Lower leg skin (tissue), 3 donors: Measurements from ENCODE around the gene CXCL9.

ENCODE experiments used
- POLR2A ChIP-seq, 2 donors: fragments of 450-650 bp; IDR thresholded peaks; one replicate each; pipeline ENCODE4 v1.6.1; 2016 to 2017; ENCODE audit warnings: antibody characterized with exemption in 2 of 2, mild to moderate bottlenecking in 1 of 2, moderate library complexity in 1 of 2
- TF ChIP-seq, protein P1 (sequence below), 3 donors: fragments of 450-650 bp; IDR thresholded peaks; one replicate each; pipeline ENCODE4 v1.5.1; 2016; ENCODE audit warnings: antibody characterized with exemption in 3 of 3, mild to moderate bottlenecking in 3 of 3, moderate library complexity in 2 of 3

DNA sequence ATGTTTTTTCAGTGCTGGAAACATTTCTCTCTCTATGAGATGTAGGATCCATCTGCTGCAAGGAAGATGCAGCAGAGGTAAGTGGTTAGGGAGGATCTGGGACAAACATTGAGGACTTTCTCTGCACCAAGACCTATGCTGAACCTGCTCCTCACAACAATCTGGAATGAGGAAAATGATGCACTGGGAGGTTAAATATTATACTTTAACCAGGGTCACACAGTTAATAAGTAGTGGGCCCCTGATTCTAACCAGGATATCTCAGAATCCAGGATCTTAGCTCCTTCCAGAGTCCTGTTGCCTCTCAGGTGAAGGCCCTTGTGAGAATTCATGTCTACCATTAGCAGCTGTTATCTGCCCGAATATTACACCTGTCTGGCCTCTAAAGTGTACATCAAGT, 7.0 kb downstream of the CXCL9 start:
- TF ChIP-seq, protein P1, sequence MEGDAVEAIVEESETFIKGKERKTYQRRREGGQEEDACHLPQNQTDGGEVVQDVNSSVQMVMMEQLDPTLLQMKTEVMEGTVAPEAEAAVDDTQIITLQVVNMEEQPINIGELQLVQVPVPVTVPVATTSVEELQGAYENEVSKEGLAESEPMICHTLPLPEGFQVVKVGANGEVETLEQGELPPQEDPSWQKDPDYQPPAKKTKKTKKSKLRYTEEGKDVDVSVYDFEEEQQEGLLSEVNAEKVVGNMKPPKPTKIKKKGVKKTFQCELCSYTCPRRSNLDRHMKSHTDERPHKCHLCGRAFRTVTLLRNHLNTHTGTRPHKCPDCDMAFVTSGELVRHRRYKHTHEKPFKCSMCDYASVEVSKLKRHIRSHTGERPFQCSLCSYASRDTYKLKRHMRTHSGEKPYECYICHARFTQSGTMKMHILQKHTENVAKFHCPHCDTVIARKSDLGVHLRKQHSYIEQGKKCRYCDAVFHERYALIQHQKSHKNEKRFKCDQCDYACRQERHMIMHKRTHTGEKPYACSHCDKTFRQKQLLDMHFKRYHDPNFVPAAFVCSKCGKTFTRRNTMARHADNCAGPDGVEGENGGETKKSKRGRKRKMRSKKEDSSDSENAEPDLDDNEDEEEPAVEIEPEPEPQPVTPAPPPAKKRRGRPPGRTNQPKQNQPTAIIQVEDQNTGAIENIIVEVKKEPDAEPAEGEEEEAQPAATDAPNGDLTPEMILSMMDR (IDR thresholded peaks at IDR 0.05) = no peak
- no peak for TF ChIP-seq POLR2A (IDR thresholded peaks at IDR 0.05)
